Activated CD8-positive, alpha-beta T cell treated with anti-CD3 and anti-CD28 coated beads for 36 hours (primary cell): ENCODE measurements around the gene TNFRSF6B. TPM values are rescaled to one million over a fixed set of nuclear protein-coding genes. Genes with fewer than 3 reads are reported as not detected.

Experiments
- ATAC-seq: fragments of 200-7000 bp; cut with Tn5 transposase; one replicate; pipeline ENCODE4 v1.10.0; 2021; ENCODE audit warnings: mild to moderate bottlenecking, moderate library complexity
- CTCF ChIA-PET: fragments of 350-600 bp; sonication (Branson Sonifier 250); formaldehyde crosslinking; loops from one replicate; lab custom pipeline; 2021; ENCODE audit warnings: antibody characterized with exemption; lab: Charles Lee
- POLR2A ChIA-PET: fragments of 350-600 bp; sonication (Branson Sonifier 250); formaldehyde crosslinking; loops from one replicate; lab custom pipeline; 2021; ENCODE audit warnings: antibody characterized with exemption; lab: Charles Lee
- DNase-seq: peaks from one replicate; pipeline ENCODE4 v3.0.0-alpha.2; 2020
- H3K27ac Mint-ChIP-seq: one replicate; pipeline ENCODE4 v1.8.0; 2021; ENCODE audit warnings: mild to moderate bottlenecking, mixed read lengths
- H3K27me3 Mint-ChIP-seq: one replicate; pipeline ENCODE4 v1.8.0; 2021; ENCODE audit warnings: mixed read lengths
- H3K36me3 Mint-ChIP-seq: one replicate; pipeline ENCODE4 v1.8.0; 2021; ENCODE audit warnings: low read depth, mixed read lengths
- H3K4me1 Mint-ChIP-seq: one replicate; pipeline ENCODE4 v1.8.0; 2021; ENCODE audit warnings: low read depth, mixed read lengths
- H3K4me3 Mint-ChIP-seq: one replicate; pipeline ENCODE4 v1.8.0; 2021; ENCODE audit warnings: mild to moderate bottlenecking, moderate library complexity, mixed read lengths
- H3K9me3 Mint-ChIP-seq: one replicate; pipeline ENCODE4 v1.8.0; 2021; ENCODE audit warnings: mixed read lengths
- CTCF ChIP-seq: fragments of 200-600 bp; IDR thresholded peaks from one replicate; pipeline ENCODE4 v1.8.0; 2022; ENCODE audit warnings: antibody characterized with exemption, mild to moderate bottlenecking
- intact Hi-C: fragments of 100-400 bp; cut with micrococcal nuclease; formaldehyde crosslinking; loops from one replicate; pipeline ENCODE4 v1.10.0; 2022
- total RNA-seq, 2 experiments: library from RNA; stranded (reverse); gene quantifications; one replicate each; pipeline ENCODE4 v1.2.3, GENCODE V29; 2021

The TNFRSF6B gene
- total RNA-seq, 2 experiments from 2014 or later, result not detected

- CTCF ChIA-PET, result no interaction called here
- no peak for DNase-seq
- POLR2A ChIA-PET, result interaction anchor here (0.8 to 2.1 kb wide), 3 partner anchors 8 to 204 kb away, joined by 3 to 13 read pairs (median 3); partner anchors contain the start of gene TNFRSF6B
- H3K4me3 Mint-ChIP-seq, result no peak overlapping the region
- H3K36me3 Mint-ChIP-seq, result peaks cover 12% of the 10 kb centered on the region
- H3K27ac Mint-ChIP-seq, result no peak overlapping the region
- intact Hi-C loops, result no loop called here
- H3K9me3 Mint-ChIP-seq, result no peaks in the 10 kb centered on the region
- no peak for ATAC-seq
- TF ChIP-seq CTCF, result no peak
- H3K4me1 Mint-ChIP-seq, result peaks cover 14% of the 10 kb centered on the region
- no peaks in the 10 kb centered on the region for H3K27me3 Mint-ChIP-seq
These were observed 8.0 kb upstream of the TNFRSF6B start for GRCh38 chr20:63688228-63689045.

GRCh38 chr20:63689046-63690002, 7.1 kb upstream of the TNFRSF6B start:
- Mint-ChIP-seq H3K4me3 (no peak overlapping the region), H3K9me3 (no peaks in the 10 kb centered on the region), H3K36me3 (peaks cover 16% of the 10 kb centered on the region), H3K27ac (no peak overlapping the region), H3K27me3 (no peaks in the 10 kb centered on the region), H3K4me1 (peaks cover 14% of the 10 kb centered on the region)
- ATAC-seq (no peak), DNase-seq (no peak)
- ChIA-PET CTCF (no interaction called here), POLR2A (interaction anchor here (1.1 kb wide), 1 partner anchor 8 kb away, joined by 3 read pairs; no protein-coding TSS in a partner anchor)
- TF ChIP-seq CTCF, result no peak
- intact Hi-C loops, result no loop called here

- no peak for TF ChIP-seq CTCF
- ChIA-PET CTCF (no interaction called here), POLR2A (no interaction called here)
- no peaks in the 10 kb centered on the region for H3K9me3 Mint-ChIP-seq
- ATAC-seq (no peak), DNase-seq (no peak)
- H3K27me3 Mint-ChIP-seq, result no peaks in the 10 kb centered on the region
- H3K27ac Mint-ChIP-seq, result no peak overlapping the region
- H3K4me3 Mint-ChIP-seq, result no peak overlapping the region
- peaks cover 11% of the 10 kb centered on the region for H3K4me1 Mint-ChIP-seq
- intact Hi-C loops, result no loop called here
- peaks cover 16% of the 10 kb centered on the region for H3K36me3 Mint-ChIP-seq
These were observed 6.2 kb upstream of the TNFRSF6B start for GRCh38 chr20:63690003-63690897.

GRCh38 chr20:63690898-63691710, 5.3 kb upstream of the TNFRSF6B start:
- Mint-ChIP-seq H3K9me3 (no peaks in the 10 kb centered on the region), H3K36me3 (peaks cover 16% of the 10 kb centered on the region), H3K4me3 (no peak overlapping the region), H3K27ac (no peak overlapping the region), H3K4me1 (peaks cover 14% of the 10 kb centered on the region), H3K27me3 (no peaks in the 10 kb centered on the region)
- ChIA-PET CTCF (interaction anchor here (1.0 kb wide), 1 partner anchor 16 kb away, joined by 3 read pairs; no protein-coding TSS in a partner anchor), POLR2A (no interaction called here)
- intact Hi-C loops, result no loop called here
- ATAC-seq, result no peak
- no peak for DNase-seq
- no peak for TF ChIP-seq CTCF
